Calu3 (cell line): ENCODE data around the gene CIB2. TPM values are rescaled to one million over a fixed set of nuclear protein-coding genes. Genes with fewer than 3 reads are reported as not detected.

Experiments
- BruUV-seq: library from RNA; stranded (reverse); fragments of 400-500 nt; replicated peaks from 2 replicates; lab custom pipeline; 2021; lab: Mats Ljungman, UMichigan
- CTCF ChIA-PET: fragments of 300-600 bp; sonication (Branson Sonifier 250); formaldehyde crosslinking; loops from one replicate; lab custom pipeline; 2022; ENCODE audit warnings: antibody characterized with exemption; lab: Charles Lee
- DNase-seq: peaks from one replicate; pipeline ENCODE4 v3.0.0; 2022
- H3K27ac Mint-ChIP-seq: one replicate; pipeline ENCODE4 v1.8.0; 2022; ENCODE audit warnings: mixed read lengths; ENCODE audit not compliant: unreplicated experiment
- H3K27me3 Mint-ChIP-seq: one replicate; pipeline ENCODE4 v1.8.0; 2022; ENCODE audit warnings: mixed read lengths; ENCODE audit not compliant: unreplicated experiment
- H3K36me3 Mint-ChIP-seq: one replicate; pipeline ENCODE4 v1.8.0; 2022; ENCODE audit warnings: mild to moderate bottlenecking, moderate library complexity, mixed read lengths; ENCODE audit not compliant: insufficient read depth, unreplicated experiment
- H3K4me1 Mint-ChIP-seq: one replicate; pipeline ENCODE4 v1.8.0; 2022; ENCODE audit warnings: mild to moderate bottlenecking, low read depth, mixed read lengths; ENCODE audit not compliant: unreplicated experiment
- H3K4me3 Mint-ChIP-seq: one replicate; pipeline ENCODE4 v1.8.0; 2022; ENCODE audit warnings: mild to moderate bottlenecking, low read depth, moderate library complexity, mixed read lengths; ENCODE audit not compliant: unreplicated experiment
- H3K9me3 Mint-ChIP-seq: one replicate; pipeline ENCODE4 v1.8.0; 2022; ENCODE audit warnings: low read depth, mixed read lengths; ENCODE audit not compliant: unreplicated experiment
- CTCF ChIP-seq: fragments of 200-600 bp; IDR thresholded peaks from one replicate; pipeline ENCODE4 v1.8.0; 2022; ENCODE audit warnings: antibody characterized with exemption; ENCODE audit not compliant: unreplicated experiment
- intact Hi-C: fragments of 100-400 bp; cut with micrococcal nuclease; formaldehyde crosslinking; loops from one replicate; pipeline ENCODE4 v1.10.0; 2022; ENCODE audit not compliant: unreplicated experiment
- total RNA-seq: library from RNA; stranded (reverse); gene quantifications from 2 replicates; pipeline ENCODE4 v1.2.3, GENCODE V29; 2022

The CIB2 gene
- total RNA-seq, 1 experiment from 2014 or later, result 15.7 TPM

- CTCF ChIA-PET, result interaction anchor here (3.5 kb wide), 1 partner anchor 85 kb away, joined by 33 read pairs; no protein-coding TSS in a partner anchor
- Mint-ChIP-seq H3K36me3 (peaks cover 4% of the 10 kb centered on the region), H3K4me3 (no peak overlapping the region), H3K27me3 (no peaks in the 10 kb centered on the region), H3K9me3 (no peaks in the 10 kb centered on the region), H3K4me1 (peaks cover 12% of the 10 kb centered on the region), H3K27ac (no peak overlapping the region)
- no peak for DNase-seq
- intact Hi-C loops, result no loop called here
- no TSS peak for BruUV-seq
- no peak for TF ChIP-seq CTCF
Measured at GRCh38 chr15:78110916-78111475, 20.2 kb downstream of the CIB2 start.

GRCh38 chr15:78110096-78110495 is 21.1 kb downstream of the CIB2 start:
- Mint-ChIP-seq H3K4me3 (no peak overlapping the region), H3K9me3 (no peaks in the 10 kb centered on the region), H3K4me1 (peaks cover 17% of the 10 kb centered on the region), H3K27me3 (no peaks in the 10 kb centered on the region), H3K36me3 (peaks cover 4% of the 10 kb centered on the region), H3K27ac (no peak overlapping the region)
- no TSS peak for BruUV-seq
- TF ChIP-seq CTCF, result no peak
- CTCF ChIA-PET, result interaction anchor here (3.8 kb wide), 1 partner anchor 143 kb away, joined by 30 read pairs; no protein-coding TSS in a partner anchor
- intact Hi-C loops, result no loop called here
- DNase-seq, result no peak

- intact Hi-C loops, result no loop called here
- no peak for DNase-seq
- BruUV-seq, result no TSS peak
- Mint-ChIP-seq H3K4me3 (no peak overlapping the region), H3K36me3 (peaks cover 4% of the 10 kb centered on the region), H3K27ac (no peak overlapping the region), H3K4me1 (peaks cover 17% of the 10 kb centered on the region), H3K9me3 (no peaks in the 10 kb centered on the region), H3K27me3 (no peaks in the 10 kb centered on the region)
- CTCF ChIA-PET, result interaction anchor here (0.6 to 3.8 kb wide), 9 partner anchors 22 to 206 kb away, joined by 3 to 40 read pairs (median 5); partner anchors contain the start of gene CIB2
- TF ChIP-seq CTCF, result no peak
Measured at GRCh38 chr15:78109156-78109555, 22.1 kb downstream of the CIB2 start.

GRCh38 chr15:78108300-78109084 is 22.8 kb downstream of the CIB2 start:
- no TSS peak for BruUV-seq
- CTCF ChIA-PET, result interaction anchor here (0.5 to 3.8 kb wide), 30 partner anchors 9 to 358 kb away, joined by 3 to 40 read pairs (median 4); partner anchors contain the start of gene CIB2
- Mint-ChIP-seq H3K9me3 (no peaks in the 10 kb centered on the region), H3K4me3 (no peak overlapping the region), H3K27me3 (no peaks in the 10 kb centered on the region), H3K36me3 (peaks cover 4% of the 10 kb centered on the region), H3K4me1 (peaks cover 17% of the 10 kb centered on the region), H3K27ac (no peak overlapping the region)
- peak; percentile 92 for DNase-seq
- intact Hi-C loops, result loop anchor here (1.0 kb wide), 2 partner anchors 141 to 149 kb away; no protein-coding TSS in a partner anchor
- TF ChIP-seq CTCF, result peak; percentile 98
